COR-L47 (cell line): ENCODE results near the gene TARP.
A peak's percentile ranks its signal among the peaks of the same experiment; 100 is the strongest.
"Not testable (repeated sequence)": the region's sequence is repeated elsewhere in the genome, so short reads cannot be mapped to it uniquely, and the experiment has no call there.

Experiments
- DNase-seq: peaks from one replicate; lab custom pipeline; 2025; lab: John Stamatoyannopoulos, UW

Gene TARP

DNA sequence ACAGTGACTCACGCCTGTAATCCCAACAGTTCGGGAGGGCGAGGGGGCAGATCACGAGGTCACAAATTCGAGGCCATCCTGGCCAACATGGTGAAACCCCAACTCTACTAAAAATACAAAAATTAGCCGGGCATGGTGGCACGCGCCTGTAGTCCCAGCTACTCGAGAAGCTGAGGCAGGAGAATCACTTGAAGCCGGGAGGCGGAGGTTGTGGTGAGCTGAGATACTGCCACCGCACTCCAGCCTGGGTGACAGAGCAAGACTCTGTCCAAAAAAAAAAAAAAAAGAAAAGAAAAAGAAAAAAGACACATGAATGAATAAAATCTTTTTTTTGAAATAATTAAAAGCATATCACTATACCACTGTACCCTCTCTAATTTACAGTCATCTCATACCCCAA is 11.8 kb downstream of the TARP start:
- DNase-seq, result not testable (repeated sequence)

DNA sequence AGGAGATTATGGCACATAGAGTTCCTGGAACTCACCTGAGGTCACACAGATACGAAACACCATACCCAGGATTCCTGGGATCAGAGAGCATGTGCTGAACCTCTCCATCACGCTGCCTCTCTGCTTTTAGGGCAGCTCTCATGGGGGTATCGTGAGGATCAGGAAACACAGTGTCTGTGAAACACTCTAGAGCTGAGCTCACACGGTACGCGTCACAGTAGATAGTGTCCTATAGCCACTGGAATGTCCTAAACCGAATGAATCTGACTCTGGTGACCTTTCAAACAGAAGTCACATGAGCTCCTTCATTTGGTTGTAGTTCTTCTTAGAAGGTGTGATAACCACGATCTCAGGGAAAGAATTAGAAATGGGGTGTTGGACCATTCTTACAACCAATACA is 14.3 kb downstream of the TARP start:
- DNase-seq, result not testable (repeated sequence)

DNA sequence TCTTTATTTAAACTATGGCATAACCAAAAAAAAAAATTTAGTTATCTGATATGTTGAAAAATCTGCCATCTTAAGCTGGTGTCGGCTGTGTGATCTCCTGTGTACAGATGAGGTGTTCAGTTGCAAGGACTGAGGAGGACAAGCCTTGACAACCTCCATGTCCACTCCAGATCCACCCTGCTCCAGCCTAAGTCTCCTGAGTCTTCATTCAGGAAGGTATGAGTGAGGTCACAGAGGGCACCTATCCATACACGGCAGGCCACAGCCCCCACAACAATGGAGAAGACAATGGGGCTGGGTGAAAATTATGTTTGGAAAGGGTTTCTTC is 16.1 kb downstream of the TARP start:
- no peak for DNase-seq

DNA sequence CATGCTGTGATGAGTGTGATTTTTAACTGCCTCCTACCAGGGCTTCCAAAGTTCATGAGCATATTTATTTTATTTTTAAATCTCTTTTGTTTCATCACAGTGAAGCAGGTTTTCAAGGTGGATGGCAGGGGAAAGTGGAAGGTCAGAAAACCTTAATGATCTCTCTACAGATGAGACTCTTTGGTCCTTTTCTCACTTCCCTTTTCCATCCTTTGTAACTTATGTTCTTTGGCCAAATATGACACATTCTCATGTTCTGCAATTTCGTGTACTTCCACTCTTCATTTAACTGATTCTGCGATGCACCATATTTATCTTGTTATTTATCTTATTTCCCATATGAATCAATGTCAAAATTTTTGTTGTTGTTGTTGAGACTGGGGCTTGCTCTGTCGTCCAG is 23.6 kb downstream of the TARP start:
- not testable (repeated sequence) for DNase-seq

DNA sequence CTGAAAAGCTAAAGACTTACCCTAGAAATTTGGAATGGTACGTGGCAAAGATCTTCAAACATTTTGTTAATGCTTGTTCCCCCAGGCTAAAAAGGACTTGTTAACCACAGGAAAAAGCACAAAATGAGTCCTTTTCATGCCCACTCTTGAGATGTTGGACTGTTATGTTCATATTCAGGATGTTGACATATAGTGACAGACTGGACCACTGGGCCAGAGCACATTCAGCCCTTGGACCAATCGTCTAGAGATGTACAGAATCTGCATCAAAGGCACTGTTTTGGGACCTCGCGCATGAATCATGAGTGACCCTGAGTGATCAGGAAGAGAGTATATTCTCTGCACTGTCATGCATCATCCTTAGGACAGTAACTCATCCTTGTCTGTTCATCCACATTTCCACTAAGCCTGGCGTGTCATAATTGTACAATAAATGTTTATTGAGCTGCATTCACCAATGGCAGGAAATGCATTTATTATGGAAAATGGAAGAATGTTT is 25.3 kb downstream of the TARP start:
- DNase-seq, result no peak

DNA sequence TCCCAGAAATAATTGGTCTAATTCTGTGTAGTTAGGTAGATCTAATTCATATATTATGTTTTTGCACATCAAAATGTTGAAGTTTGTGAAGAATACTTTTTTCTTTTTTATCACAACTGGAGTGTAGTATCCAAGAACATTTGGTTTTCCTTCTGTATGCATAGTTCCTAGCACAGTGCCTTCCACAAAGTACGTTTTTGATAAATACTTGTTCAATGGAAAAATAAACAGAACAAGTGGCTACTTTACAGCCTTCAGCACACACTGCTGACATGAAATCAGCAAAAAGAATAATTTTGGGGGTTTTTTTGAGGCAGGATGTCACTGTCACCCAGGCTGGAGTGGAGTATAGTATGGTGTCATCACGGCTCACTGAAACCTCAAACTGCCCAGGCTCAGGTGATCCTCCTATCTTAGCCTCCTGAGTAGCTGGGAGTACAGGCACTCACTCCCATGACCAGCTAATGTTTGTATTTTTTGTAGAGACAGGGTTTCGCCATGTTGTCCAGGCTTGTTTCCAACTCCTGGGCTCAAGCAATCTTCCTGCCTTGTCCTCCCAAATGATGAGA is 27.9 kb downstream of the TARP start:
- no peak for DNase-seq

DNA sequence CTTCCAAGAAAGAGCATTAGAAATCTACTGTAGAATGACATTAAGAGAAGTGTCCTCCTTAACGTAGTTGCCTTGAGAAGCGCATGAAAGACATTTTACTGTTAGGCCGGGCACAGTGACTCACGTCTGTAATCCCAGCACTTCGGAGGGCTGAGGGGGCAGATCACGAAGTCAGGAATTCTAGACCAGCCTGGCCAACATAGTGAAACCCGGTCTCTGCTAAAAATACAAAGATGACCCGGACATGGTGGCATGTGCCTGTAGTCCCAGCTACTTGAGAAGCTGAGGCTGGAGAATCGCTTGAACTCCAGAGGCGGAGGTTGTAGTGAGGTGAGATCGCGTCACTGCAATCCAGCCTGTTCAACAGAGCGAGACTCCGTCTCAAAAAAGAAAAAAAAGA is 28.9 kb downstream of the TARP start:
- DNase-seq, result no peak

DNA sequence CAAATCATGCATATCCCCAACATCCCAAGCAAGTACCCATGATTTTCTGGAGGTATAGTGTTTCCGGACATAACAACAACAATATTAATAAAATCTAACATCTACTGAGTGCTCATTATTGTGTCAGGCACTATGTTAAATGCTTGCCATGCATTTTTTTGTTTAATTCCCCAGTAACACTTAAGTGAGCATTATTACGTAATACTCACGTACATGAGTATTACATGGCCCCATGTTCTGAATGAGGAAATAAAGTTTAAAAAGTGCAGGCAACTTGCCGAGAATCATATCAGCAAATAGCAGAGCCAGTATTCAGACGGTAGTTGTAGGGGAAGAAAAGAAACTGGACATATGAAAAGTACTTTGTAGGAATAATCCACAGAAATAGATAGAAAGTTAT is 30.1 kb downstream of the TARP start:
- DNase-seq, result not testable (repeated sequence)

DNA sequence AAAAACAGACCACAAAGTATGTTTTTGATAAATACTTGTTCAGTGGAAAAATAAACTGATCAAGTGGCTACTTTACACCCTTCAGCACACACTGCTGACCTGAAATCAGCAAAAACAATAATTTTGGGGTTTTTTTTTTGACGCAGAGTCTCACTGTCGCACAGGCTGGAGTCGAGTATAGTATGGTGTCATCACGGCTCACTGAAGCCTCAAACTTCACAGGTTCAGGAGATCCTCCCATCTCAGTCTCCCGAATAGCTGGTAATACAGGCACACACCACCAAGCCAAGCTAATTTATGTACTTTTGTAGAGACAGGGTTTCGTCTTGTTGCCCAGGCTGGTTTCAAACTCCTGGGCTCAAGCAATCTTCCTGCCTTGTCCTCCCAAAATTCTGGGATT is 30.6 kb downstream of the TARP start:
- no peak for DNase-seq

DNA sequence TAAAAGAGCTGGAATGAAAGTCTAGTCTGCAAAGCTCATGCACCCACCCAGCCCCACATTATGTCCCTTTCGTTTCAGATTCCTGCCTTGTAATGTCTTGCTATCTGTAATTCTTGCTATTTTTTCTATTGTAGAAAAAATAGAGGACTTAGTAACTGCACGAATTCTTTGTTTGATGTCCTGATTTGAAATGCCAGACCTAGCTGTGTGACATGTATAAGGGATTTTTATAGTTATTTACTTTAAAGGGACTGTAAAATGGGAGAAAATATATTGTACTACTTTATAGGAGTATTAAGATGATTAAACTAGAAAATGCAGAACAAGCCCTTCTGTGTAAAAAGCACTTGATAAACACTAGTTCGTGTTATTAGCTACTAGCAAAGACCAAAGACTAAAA is 32.4 kb downstream of the TARP start:
- DNase-seq, result no peak

DNA sequence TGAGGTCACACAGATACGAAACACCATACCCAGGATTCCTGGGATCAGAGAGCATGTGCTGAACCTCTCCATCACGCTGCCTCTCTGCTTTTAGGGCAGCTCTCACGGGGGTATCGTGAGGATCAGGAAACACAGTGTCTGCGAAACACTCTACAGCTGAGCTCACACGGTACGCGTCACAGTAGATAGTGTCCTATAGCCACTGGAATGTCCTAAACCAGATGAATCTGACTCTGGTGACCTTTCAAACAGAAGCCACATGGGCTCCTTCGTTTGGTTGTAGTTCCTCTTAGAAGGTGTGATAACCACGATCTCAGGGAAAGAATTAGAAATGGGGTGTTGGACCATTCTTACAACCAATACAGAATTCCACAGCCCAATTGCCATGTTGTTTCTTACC is 34.3 kb downstream of the TARP start:
- DNase-seq, result not testable (repeated sequence)

DNA sequence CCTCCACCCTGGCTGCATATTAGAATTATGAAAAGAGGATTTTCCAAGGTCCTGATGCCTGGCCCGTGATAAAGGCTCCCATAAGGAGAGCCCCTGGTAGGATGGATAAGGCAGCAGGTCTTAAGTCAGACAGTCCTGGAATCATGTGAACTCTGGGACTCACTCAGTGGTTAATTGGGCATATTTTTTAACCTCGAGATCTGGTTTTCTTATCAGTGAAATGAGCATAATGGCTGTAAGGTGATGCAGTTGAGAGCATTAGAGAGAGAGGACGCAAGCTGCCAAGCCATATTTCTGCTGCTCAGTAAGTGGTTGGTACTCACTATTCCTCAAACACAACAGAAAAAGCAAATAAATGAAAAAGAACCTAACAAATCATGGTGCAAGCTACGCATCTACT is 37.8 kb downstream of the TARP start:
- no peak for DNase-seq

DNA sequence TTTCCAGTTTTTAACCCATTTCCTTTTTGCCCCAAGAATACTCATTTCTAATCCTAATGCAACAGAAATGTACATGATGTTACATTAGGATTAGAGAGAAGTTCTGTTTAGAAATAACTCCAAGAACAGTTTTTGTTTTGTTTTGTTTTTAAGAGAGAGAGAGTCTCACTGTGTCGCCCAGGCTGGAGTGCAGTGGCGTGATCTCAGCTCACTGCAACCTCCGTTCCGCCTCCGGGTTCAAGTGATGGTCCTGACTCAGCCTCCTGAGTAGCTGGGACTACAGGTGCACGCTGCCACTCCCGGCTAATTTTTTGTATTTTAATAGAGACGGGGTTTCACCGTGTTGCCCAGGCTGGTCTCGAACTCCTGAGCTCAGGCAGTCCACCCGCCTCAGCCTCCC is 38.7 kb downstream of the TARP start:
- DNase-seq, result not testable (repeated sequence)

DNA sequence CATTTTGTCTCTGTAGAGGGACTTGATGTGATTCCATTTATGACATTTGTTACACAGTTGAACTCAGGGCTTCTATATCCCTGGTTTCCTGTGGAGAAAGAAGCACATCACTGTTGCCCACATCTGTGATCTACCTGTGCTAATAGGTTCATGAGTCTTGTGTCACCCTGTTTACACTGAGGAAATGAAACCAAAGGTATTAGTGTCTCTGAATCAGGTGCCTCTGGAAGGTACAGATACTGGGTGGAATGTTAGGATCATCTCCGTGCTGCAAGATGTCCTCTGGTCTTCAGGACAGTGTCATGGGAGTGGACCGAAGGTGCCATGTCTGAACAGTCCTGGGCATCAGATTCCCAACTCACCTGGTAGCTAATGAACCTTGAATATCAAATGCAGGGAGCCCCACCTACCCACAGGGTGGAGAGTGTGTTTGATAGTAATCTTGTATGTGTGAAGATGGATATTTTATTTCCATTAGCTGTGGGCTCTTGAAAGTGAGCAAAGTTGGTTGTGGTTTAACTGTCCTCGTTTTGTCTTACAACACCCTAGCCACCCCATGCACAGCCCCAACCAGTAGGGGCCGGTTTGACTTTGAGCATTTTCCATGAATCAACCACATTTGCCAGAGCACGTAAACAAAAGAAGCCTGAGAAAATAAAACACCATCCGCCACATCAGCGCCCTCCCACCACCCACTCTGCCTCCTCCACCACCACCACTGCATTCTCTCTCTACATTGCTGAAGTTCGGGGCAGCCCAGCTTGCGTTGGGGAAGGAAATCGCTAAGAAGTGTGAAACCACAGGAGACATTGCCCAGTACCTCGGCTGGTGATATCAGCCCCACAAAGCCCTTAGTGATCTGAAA is 40.7 kb downstream of the TARP start:
- DNase-seq, result no peak

DNA sequence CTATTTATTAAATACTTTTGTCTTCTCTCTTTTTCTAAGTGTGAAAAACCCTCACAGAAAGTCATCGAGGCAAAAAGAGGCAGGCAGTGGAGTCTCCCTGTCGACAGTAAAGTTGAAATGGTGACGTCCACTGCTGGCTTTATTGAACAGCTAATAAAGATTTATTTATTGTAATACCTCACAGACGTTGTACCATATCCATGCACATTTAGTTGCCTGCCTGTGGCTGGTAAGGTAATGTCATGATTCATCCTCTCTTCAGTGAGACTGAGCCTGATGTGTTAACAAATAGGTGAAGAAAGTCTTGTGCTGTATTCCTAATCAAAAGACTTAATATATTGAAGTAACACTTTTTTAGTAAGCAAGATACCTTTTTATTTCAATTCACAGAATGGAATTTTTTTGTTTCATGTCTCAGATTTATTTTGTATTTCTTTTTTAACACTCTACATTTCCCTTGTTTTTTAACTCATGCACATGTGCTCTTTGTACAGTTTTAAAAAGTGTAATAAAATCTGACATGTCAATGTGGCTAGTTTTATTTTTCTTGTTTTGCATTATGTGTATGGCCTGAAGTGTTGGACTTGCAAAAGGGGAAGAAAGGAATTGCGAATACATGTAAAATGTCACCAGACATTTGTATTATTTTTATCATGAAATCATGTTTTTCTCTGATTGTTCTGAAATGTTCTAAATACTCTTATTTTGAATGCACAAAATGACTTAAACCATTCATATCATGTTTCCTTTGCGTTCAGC is 43.4 kb downstream of the TARP start:
- no peak for DNase-seq

DNA sequence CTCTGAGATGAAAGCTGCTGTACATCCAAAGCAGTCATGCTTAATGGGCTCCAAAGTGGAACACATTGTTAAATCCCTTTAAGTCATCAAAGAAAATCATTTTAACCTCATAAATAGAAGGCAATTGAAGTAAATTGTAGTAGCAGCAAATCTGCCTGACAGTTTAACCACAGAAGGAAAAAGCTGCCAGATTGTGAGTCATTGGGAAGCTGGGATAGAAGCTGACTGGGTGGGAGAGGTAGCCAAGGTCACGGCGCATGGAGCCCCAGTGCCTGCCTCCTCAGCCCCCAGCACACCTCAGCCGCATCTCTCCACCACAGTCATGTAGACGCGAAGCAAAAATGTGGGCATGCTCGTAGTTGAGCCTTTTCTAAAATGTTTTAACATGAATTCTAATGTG is 44.0 kb downstream of the TARP start:
- DNase-seq, result no peak

DNA sequence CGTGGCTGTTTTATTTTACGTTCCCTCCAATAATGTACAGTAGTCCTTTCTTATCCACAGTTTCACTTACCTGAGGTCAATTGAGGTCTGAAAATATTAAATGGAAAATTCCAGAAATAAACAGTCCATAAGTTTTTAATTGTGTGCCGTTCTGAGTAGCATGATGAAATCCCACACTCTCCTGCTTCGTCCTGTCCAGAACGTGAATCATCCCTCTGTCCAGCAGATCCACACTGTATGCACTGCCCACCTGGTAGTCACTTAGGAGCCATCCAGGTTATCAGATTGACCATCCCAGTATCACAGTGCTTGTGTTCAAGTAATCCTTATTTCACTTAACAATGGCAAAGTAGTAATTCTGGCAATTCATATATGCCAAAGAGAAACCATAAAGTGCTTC is 49.0 kb downstream of the TARP start:
- DNase-seq, result no peak

DNA sequence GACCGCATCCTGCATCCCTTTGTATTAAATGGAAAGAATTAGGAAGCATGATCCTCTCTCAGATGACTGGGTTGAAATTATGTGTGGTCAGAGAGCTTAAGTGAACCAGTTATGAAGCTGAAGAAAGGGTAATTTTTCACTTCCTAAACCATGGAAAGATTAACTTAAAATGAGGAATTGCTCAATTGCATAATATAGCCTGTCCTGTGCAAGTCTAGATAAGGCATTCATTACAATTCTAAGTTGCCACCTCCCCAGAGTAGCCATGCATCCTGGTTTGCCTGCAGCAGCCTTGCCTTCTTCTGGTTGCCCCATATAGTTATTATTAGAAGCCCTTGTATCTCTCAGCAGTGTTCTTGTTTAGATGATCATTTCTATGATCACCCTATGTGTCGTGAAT is 50.1 kb downstream of the TARP start:
- no peak for DNase-seq

DNA sequence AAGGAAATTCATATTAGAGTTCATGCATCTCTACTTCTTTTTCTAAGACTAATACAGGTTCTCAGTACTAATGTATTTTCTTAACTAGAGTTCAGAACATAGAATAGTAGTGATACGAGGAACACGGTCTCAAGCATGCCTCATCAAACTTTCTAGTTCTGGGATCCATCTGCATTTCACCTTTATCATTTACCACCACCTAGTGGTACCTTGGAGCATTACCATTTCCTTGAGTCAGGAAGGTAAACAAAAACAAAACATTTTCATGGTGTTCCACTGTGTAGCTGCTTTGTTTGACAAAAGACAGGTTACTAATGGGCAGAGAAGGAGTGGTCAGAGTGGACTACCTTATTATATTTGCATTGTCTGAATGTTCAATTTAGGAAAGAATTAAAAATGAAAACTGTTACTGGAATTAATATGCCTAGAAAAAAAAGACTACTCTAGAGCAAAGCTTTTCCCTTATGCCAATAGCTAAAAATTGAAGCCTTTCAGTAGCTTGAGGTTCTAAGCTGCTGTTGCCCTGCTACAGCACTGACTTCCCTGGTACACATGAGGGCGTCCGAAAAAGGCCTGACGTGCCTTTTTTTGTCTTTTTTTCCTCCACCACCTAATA is 50.8 kb downstream of the TARP start:
- DNase-seq, result peak; percentile 31

DNA sequence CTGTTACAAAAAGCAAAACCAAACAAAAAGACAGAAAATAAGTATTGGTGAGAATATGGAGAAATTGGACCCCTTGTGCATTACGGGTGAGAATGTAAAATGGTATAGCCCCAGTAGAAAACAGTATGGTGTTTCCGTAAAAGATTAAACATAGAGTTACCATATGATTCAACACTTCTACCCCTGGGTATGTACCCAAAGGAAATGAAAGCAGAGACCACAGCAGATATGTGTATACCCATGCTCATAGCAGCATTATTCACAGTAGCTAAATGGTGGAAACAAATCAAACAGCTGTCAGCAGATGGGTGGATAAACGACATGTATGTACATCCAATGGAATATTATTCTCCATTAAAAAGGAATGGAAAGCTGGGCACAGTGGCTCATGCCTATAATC is 53.0 kb downstream of the TARP start:
- no peak for DNase-seq

DNA sequence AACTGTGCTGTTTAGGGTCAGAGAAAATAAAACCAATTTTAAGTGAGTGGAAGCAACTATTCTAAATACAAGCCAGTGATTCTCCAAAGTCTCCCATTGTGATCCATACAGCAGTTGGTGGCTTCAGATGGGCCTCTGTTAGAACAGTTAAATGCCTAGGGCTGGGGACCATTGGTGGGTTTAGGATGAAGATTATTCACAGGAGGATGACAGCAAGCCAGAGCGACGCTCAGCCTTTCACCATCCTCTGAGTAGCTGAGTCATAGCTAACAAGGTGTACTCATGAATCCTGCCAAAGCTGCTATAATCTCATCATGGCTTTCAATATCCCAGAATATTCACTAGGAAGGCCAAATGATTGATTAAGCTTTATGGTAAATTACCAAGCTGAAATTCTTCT is 55.8 kb downstream of the TARP start:
- no peak for DNase-seq
